Midbrain (tissue), 1 donor: ENCODE measurements around the gene C1orf210.
A peak's percentile ranks its signal among the peaks of the same experiment; 100 is the strongest.

Experiments used
- DNase-seq: peaks from one replicate; lab custom pipeline; 2025; lab: John Stamatoyannopoulos, UW

The C1orf210 gene

DNA sequence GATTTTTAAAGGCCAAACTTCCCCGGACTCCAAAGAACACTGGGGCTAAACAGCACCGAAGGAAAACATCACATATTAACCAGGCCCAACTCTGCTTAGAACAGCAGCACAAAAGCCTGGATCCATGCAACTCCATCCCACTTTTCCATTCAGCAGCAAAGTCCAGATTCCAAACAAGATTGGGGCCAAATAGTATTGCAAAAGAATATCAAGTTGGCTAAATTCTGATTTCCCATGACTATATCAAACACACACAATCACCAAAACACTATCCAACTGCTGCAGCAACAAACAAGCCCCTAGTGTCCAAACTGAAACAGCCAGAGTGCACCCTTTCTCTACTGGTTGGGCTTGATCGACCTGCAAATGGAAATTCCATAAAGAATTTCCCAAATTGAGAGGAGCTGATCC, 35.0 kb downstream of the C1orf210 start:
- DNase-seq, result no peak

DNA sequence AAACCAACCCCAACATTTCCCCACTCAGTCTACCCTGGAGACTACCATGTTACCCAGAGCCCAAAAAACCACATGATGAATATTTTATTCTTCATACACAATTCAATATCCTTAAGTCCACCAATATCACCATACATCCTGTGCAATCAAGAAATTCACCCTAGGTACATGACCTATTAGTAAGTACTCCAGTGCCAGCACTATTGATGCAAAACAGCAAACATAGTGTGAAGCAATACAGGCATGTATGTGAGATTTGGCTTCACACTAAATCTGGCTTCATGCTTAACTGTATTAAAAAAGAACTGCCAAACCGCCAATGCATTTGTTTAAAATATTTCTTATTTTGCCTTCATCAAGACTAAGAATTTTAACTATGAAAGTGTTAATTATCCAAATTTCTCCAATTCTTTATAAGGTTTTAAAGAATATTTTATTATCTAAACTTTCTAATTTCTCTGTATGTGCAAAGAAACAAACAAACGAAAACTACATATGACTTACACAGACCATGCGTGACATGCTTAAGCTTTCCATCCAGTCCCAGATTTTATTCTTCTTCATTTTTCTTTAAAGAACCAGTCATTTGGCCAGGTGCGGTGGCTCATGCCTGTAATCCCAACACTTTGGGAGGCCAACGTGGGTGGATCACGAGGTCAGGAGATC, 38.0 kb downstream of the C1orf210 start:
- no peak for DNase-seq

GRCh38 chr1:43246466-43247213, 38.7 kb downstream of the C1orf210 start:
- no peak for DNase-seq

- no peak for DNase-seq
These were observed 42.1 kb downstream of the C1orf210 start for GRCh38 chr1:43243299-43243698.

DNA sequence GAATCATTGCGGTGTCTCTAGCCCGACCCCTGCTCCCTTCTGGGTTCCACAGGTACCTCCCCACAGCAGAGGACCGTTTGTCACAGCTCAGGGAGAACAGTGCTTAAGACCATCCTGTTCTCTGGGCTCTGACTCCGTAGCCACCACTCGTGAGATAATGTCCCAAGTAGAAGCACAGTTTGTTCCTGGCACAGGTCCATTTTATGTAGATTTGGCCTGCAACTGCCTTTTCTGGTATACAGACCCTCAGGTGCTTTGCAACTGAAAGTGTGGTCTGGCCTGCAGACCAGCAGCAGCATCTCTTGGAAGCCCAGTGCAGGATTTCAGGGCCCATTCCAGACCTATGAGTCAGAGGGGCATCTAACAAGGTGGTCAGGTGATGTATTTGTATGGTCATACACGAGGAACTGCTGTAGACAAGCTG, 44.0 kb downstream of the C1orf210 start:
- DNase-seq, result no peak

- no peak for DNase-seq
These were observed 45.9 kb downstream of the C1orf210 start for GRCh38 chr1:43239484-43239883.

- no peak for DNase-seq
These were observed 46.4 kb downstream of the C1orf210 start for GRCh38 chr1:43238991-43239469.

DNA sequence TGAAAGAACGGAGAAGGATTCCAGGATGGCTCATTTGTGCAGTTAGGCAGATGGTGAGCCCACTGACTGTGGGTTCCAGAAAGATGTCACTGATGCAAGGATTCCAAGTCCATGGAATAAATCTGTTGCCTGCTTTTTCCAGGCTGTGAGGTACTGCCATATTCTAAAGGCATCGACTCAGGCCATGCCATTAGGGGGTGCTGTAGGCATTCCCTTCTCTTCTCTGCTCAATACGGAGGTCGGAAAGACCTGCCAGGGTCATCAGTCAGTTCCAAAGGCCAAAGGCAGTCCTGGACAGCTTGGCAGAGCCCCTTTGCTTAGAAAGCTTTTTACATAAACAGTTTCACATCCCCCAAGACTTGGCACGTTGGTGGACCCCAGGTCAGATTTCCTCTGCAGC, 47.3 kb downstream of the C1orf210 start:
- peak; percentile 77 for DNase-seq

DNA sequence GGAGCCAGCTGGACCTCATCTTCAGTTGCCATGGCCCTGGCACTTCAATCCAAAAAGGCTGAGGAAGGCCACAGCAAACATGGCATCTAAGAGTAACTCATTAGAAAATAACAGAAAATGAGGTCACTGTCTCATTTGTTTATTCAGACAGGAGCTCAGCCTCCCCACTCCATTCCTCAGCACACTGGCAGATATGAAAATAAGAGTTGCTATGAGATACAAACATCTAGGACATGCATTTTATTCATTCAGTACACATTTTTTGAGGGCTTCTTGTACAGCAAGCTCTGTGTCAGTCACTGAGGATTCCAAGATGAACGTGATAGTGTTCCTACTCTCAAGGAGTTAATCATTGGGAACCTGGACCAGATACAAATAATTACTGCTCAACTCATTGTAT, 48.3 kb downstream of the C1orf210 start:
- DNase-seq, result no peak

- DNase-seq, result no peak
These were observed 49.8 kb downstream of the C1orf210 start for GRCh38 chr1:43235451-43236121.

DNA sequence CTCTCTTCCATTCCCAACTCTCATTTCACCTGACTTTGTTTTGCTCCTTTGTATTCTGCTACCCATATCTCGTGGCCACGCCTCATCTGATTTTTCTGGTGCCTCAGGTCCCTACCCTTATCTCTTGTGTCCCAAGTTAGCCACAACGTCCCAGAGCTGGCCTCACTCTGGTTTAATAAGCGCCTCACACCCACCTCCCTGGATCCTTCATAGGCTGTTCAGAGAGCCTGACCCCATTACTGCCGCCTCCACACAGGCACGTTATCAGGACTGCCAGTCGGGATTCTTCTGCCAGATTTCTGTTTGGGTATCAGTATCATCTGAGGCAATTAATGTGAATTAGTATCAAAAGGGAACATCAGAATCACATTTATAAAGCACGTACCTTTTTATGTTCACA, 50.3 kb downstream of the C1orf210 start:
- DNase-seq, result no peak

DNA sequence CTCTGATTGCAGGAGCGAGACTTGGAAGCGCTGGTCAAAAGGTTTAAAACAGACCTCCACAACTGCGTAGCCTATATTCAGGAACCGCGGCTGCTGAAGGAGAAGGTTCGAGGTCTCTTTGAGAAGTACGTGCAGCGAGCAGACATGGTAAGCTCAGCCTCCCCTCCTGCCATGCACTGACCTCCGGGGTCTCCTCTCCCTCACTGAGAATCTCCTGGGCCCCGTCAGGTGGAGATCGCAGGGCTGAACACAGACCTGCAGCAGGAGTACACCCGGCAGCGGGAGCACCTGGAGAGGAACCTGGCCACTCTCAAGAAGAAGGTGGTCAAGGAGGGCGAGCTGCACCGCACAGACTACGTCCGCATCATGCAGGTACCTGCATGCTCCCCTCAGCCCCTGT, 51.1 kb downstream of the C1orf210 start:
- no peak for DNase-seq

- DNase-seq, result no peak
These were observed 51.8 kb downstream of the C1orf210 start for GRCh38 chr1:43233631-43234030.

DNA sequence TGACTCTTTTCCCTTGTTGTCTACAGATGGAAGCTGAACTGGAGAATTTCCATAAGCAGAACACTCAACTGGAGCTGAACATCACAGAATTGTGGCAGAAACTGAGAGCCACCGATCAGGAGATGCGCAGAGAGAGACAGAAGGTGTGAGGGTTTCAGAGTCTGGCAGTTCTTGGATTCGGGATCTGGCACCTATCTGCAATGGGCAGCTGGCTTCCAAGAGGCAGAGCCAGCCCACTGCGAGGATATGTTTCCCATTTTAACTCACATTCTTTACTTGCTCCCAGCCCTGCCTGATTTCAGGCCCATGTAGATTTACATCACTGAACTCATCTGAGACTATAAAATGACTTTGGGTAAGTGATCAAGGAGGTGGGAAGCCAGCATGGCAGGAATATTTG, 52.9 kb downstream of the C1orf210 start:
- DNase-seq, result no peak

DNA sequence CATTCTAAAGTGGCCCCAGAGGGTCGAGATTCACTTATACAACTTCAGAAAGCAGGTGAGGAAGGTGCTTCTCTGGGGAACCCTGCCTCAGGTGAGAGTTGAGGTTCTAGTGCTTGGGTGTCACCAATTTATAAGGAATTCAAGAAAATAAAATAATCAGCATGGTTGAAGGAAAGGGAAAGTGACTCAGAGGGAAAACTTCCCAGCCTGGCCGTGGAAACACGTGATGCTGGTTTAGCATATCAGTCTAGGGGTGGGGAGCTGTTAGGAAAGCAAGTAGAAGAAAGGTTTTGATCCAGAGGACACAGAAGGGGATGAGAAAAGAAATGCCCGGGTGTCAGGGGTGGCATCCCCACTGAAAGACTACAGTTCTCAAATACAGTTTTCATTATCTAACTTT, 53.3 kb downstream of the C1orf210 start:
- DNase-seq, result no peak
